ENCODE measurements around the gene MLLT6.

The MLLT6 gene

GRCh38 chr17:38706505-38707216 is 1.6 kb downstream of the MLLT6 start:
- DNase-seq (ENCODE audit: extremely low read depth in 1 of 2, low read depth in 1 of 2), result no peak

GRCh38 chr17:38707678-38708351 is 2.7 kb downstream of the MLLT6 start:
- no peak for DNase-seq (ENCODE audit: extremely low read depth in 1 of 2, low read depth in 1 of 2)

- DNase-seq (ENCODE audit: extremely low read depth in 1 of 2, low read depth in 1 of 2), result no peak
These were observed 4.2 kb downstream of the MLLT6 start for GRCh38 chr17:38709104-38709820.

GRCh38 chr17:38709864-38710603 is 5.0 kb downstream of the MLLT6 start:
- DNase-seq (ENCODE audit: extremely low read depth in 1 of 2, low read depth in 1 of 2), result no peak

- DNase-seq (ENCODE audit: extremely low read depth in 1 of 2, low read depth in 1 of 2), result no peak
These were observed 5.5 kb downstream of the MLLT6 start for GRCh38 chr17:38710604-38710962.

- no peak for DNase-seq (ENCODE audit: extremely low read depth in 1 of 2, low read depth in 1 of 2)
These were observed 5.9 kb downstream of the MLLT6 start for GRCh38 chr17:38710985-38711384.

GRCh38 chr17:38711792-38712571 is 6.9 kb downstream of the MLLT6 start:
- DNase-seq (ENCODE audit: extremely low read depth in 1 of 2, low read depth in 1 of 2), result no peak

- DNase-seq (ENCODE audit: extremely low read depth in 1 of 2, low read depth in 1 of 2), result no peak
These were observed 7.5 kb downstream of the MLLT6 start for GRCh38 chr17:38712593-38712992.

GRCh38 chr17:38713456-38714075 is 8.5 kb downstream of the MLLT6 start:
- DNase-seq (ENCODE audit: extremely low read depth in 1 of 2, low read depth in 1 of 2), result no peak

GRCh38 chr17:38715216-38715943 is 10.3 kb downstream of the MLLT6 start:
- DNase-seq (ENCODE audit: extremely low read depth in 1 of 2, low read depth in 1 of 2), result no peak

- no peak for DNase-seq (ENCODE audit: extremely low read depth in 1 of 2, low read depth in 1 of 2)
These were observed 11.4 kb downstream of the MLLT6 start for GRCh38 chr17:38716368-38717005.

- DNase-seq (ENCODE audit: extremely low read depth in 1 of 2, low read depth in 1 of 2), result no peak
These were observed 12.2 kb downstream of the MLLT6 start for GRCh38 chr17:38717139-38717745.

GRCh38 chr17:38719289-38719942 is 14.3 kb downstream of the MLLT6 start:
- DNase-seq (ENCODE audit: extremely low read depth in 1 of 2, low read depth in 1 of 2), result no peak

GRCh38 chr17:38719943-38720641 is 15.0 kb downstream of the MLLT6 start:
- no peak for DNase-seq (ENCODE audit: extremely low read depth in 1 of 2, low read depth in 1 of 2)

GRCh38 chr17:38720941-38721340 is 15.9 kb downstream of the MLLT6 start:
- no peak for DNase-seq (ENCODE audit: extremely low read depth in 1 of 2, low read depth in 1 of 2)

- no peak for DNase-seq (ENCODE audit: extremely low read depth in 1 of 2, low read depth in 1 of 2)
These were observed 16.7 kb downstream of the MLLT6 start for GRCh38 chr17:38721802-38722201.

GRCh38 chr17:38724337-38724988 is 19.4 kb downstream of the MLLT6 start:
- DNase-seq (ENCODE audit: extremely low read depth in 1 of 2, low read depth in 1 of 2), result no peak

All from stimulated activated CD8-positive, alpha-beta memory T cell treated with anti-CD3 and anti-CD28 coated beads, Interleukin-7, amount 100 ng/mL, for 48 hours (primary cell).